Mesendoderm (in vitro differentiated cells): Measurements from ENCODE around the gene KLHL29.

Experiments used
- DNase-seq: peaks from one replicate; pipeline ENCODE4 v3.0.0; 2013
- H2AK5ac ChIP-seq: 2 replicates; pipeline ENCODE4 v1.6.1; 2013; ENCODE audit warnings: low read length, inconsistent platforms
- H2BK120ac ChIP-seq: 2 replicates; pipeline ENCODE4 v1.6.1; 2013; ENCODE audit warnings: low read depth, mild to moderate bottlenecking, low read length, moderate library complexity, mixed read lengths
- H2BK15ac ChIP-seq: replicated peaks from 2 replicates; pipeline ENCODE4 v1.6.1; 2013; ENCODE audit warnings: low read depth, mild to moderate bottlenecking, moderate library complexity
- H2BK5ac ChIP-seq: 2 replicates; pipeline ENCODE4 v1.6.1; 2013; ENCODE audit warnings: low read length, inconsistent platforms
- H3K18ac ChIP-seq: 2 replicates; pipeline ENCODE4 v1.6.1; 2013; ENCODE audit warnings: mild to moderate bottlenecking, low read length, mixed read lengths
- H3K23ac ChIP-seq: one replicate; pipeline ENCODE4 v1.6.1; 2013; ENCODE audit warnings: low read length
- H3K27ac ChIP-seq: 2 replicates; pipeline ENCODE4 v1.5.1; 2013; ENCODE audit warnings: low read depth, mild to moderate bottlenecking, inconsistent platforms, low read length, moderate library complexity
- H3K27me3 ChIP-seq: 2 replicates; pipeline ENCODE4 v1.6.1; 2013; ENCODE audit warnings: low read length, control low read depth, mild to moderate bottlenecking, inconsistent platforms; ENCODE audit not compliant: insufficient read depth, poor library complexity
- H3K36me3 ChIP-seq: 2 replicates; pipeline ENCODE4 v1.6.1; 2013; ENCODE audit warnings: low read length, inconsistent platforms; ENCODE audit not compliant: control insufficient read depth, insufficient read depth
- H3K4ac ChIP-seq: one replicate; pipeline ENCODE4 v1.6.1; 2013; ENCODE audit warnings: low read depth, mild to moderate bottlenecking, low read length, moderate library complexity
- H3K4me1 ChIP-seq: 2 replicates; pipeline ENCODE4 v1.6.1; 2013; ENCODE audit warnings: low read depth, low read length, inconsistent platforms; ENCODE audit not compliant: control insufficient read depth
- H3K4me2 ChIP-seq: 2 replicates; pipeline ENCODE4 v1.6.1; 2013; ENCODE audit warnings: low read length
- H3K4me3 ChIP-seq: 2 replicates; pipeline ENCODE4 v1.5.1; 2013; ENCODE audit warnings: mild to moderate bottlenecking, low read length
- H3K56ac ChIP-seq: one replicate; pipeline ENCODE4 v1.6.1; 2013; ENCODE audit warnings: low read length
- H3K79me1 ChIP-seq: 2 replicates; pipeline ENCODE4 v1.6.1; 2013; ENCODE audit warnings: low read length, inconsistent platforms
- H3K79me2 ChIP-seq: 2 replicates; pipeline ENCODE4 v1.6.1; 2013; ENCODE audit warnings: mild to moderate bottlenecking, low read length; ENCODE audit not compliant: control insufficient read depth, insufficient read depth
- H3K9ac ChIP-seq: 2 replicates; pipeline ENCODE4 v1.6.1; 2013; ENCODE audit warnings: low read length, inconsistent platforms
- H4K5ac ChIP-seq: one replicate; pipeline ENCODE4 v1.6.1; 2013; ENCODE audit warnings: low read length
- H4K8ac ChIP-seq: one replicate; pipeline ENCODE4 v1.6.1; 2013; ENCODE audit warnings: low read depth, mild to moderate bottlenecking, control low read depth, low read length, moderate library complexity
- WGBS: extraction: QIAGEN DNeasy Blood & Tissue Kit; methylation state at CpG from one replicate; pipeline ENCODE4 v1.1.7; 2013; ENCODE audit warnings: low lambda C conversion rate, missing lambda C conversion rate; ENCODE audit not compliant: insufficient coverage; ENCODE audit errors: extremely low coverage; 5-methylcytosine and 5-hydroxymethylcytosine counted together

The KLHL29 gene

GRCh38 chr2:23561544-23561943 lies 176.6 kb downstream of the KLHL29 start:
- Histone ChIP-seq H4K5ac (no peak overlapping the region), H3K27ac (no peak overlapping the region), H3K36me3 (no peaks in the 10 kb centered on the region), H2BK15ac (no peak overlapping the region), H3K23ac (no peak overlapping the region), H2AK5ac (no peak overlapping the region), H3K79me1 (no peaks in the 10 kb centered on the region), H3K9ac (no peak overlapping the region), H3K4me2 (no peak overlapping the region), H3K56ac (no peak overlapping the region), H3K79me2 (no peaks in the 10 kb centered on the region), H2BK120ac (no peak overlapping the region), H3K4ac (no peak overlapping the region), H3K27me3 (no peaks in the 10 kb centered on the region), H2BK5ac (no peak overlapping the region), H3K18ac (no peak overlapping the region), H4K8ac (no peak overlapping the region), H3K4me3 (no peak overlapping the region), H3K4me1 (no peaks in the 10 kb centered on the region)
- no peak for DNase-seq
- WGBS, result no CpG with 5 or more reads among the region's 9 CpGs

GRCh38 chr2:23562143-23562542 lies 177.2 kb downstream of the KLHL29 start:
- H3K36me3 ChIP-seq, result no peaks in the 10 kb centered on the region
- H2BK5ac ChIP-seq, result no peak overlapping the region
- no peaks in the 10 kb centered on the region for H3K4me1 ChIP-seq
- no peak overlapping the region for H3K4me2 ChIP-seq
- no peak overlapping the region for H4K5ac ChIP-seq
- H4K8ac ChIP-seq, result no peak overlapping the region
- no peaks in the 10 kb centered on the region for H3K27me3 ChIP-seq
- H3K56ac ChIP-seq, result no peak overlapping the region
- H3K23ac ChIP-seq, result no peak overlapping the region
- WGBS, result no CpG with 5 or more reads among the region's 30 CpGs
- H3K4ac ChIP-seq, result no peak overlapping the region
- no peak overlapping the region for H3K27ac ChIP-seq
- H2BK120ac ChIP-seq, result no peak overlapping the region
- H3K79me1 ChIP-seq, result no peaks in the 10 kb centered on the region
- no peak overlapping the region for H3K4me3 ChIP-seq
- H2AK5ac ChIP-seq, result no peak overlapping the region
- H3K18ac ChIP-seq, result no peak overlapping the region
- H3K9ac ChIP-seq, result no peak overlapping the region
- no peak overlapping the region for H2BK15ac ChIP-seq
- no peaks in the 10 kb centered on the region for H3K79me2 ChIP-seq
- no peak for DNase-seq

- Histone ChIP-seq H2BK15ac (no peak overlapping the region), H2AK5ac (no peak overlapping the region), H3K27me3 (no peaks in the 10 kb centered on the region), H3K4me2 (no peak overlapping the region), H3K79me2 (no peaks in the 10 kb centered on the region), H3K27ac (no peak overlapping the region), H3K4ac (no peak overlapping the region), H2BK5ac (no peak overlapping the region), H3K4me1 (no peaks in the 10 kb centered on the region), H3K79me1 (no peaks in the 10 kb centered on the region), H3K9ac (no peak overlapping the region), H3K23ac (no peak overlapping the region), H3K18ac (no peak overlapping the region), H3K56ac (no peak overlapping the region), H4K5ac (no peak overlapping the region), H4K8ac (no peak overlapping the region), H3K36me3 (no peaks in the 10 kb centered on the region), H3K4me3 (no peak overlapping the region), H2BK120ac (no peak overlapping the region)
- no CpG with 5 or more reads among the region's 10 CpGs for WGBS
- no peak for DNase-seq
These were observed 178.2 kb downstream of the KLHL29 start for GRCh38 chr2:23563151-23563550.

- no peak overlapping the region for H3K18ac ChIP-seq
- no peaks in the 10 kb centered on the region for H3K79me1 ChIP-seq
- no peak overlapping the region for H4K8ac ChIP-seq
- H2AK5ac ChIP-seq, result no peak overlapping the region
- no peak overlapping the region for H3K9ac ChIP-seq
- H2BK15ac ChIP-seq, result no peak overlapping the region
- H2BK120ac ChIP-seq, result no peak overlapping the region
- H3K36me3 ChIP-seq, result no peaks in the 10 kb centered on the region
- no peak overlapping the region for H3K56ac ChIP-seq
- H3K4me2 ChIP-seq, result no peak overlapping the region
- no peak overlapping the region for H2BK5ac ChIP-seq
- no peak overlapping the region for H3K27ac ChIP-seq
- H3K4me1 ChIP-seq, result no peaks in the 10 kb centered on the region
- DNase-seq, result no peak
- H3K27me3 ChIP-seq, result no peaks in the 10 kb centered on the region
- no peak overlapping the region for H3K23ac ChIP-seq
- H3K4ac ChIP-seq, result no peak overlapping the region
- no peaks in the 10 kb centered on the region for H3K79me2 ChIP-seq
- no peak overlapping the region for H4K5ac ChIP-seq
- no CpG with 5 or more reads among the region's 22 CpGs for WGBS
- no peak overlapping the region for H3K4me3 ChIP-seq
These were observed 179.0 kb downstream of the KLHL29 start for GRCh38 chr2:23563673-23564614.

GRCh38 chr2:23564615-23564960 lies 179.6 kb downstream of the KLHL29 start:
- H3K79me2 ChIP-seq, result no peaks in the 10 kb centered on the region
- no peak for DNase-seq
- no peaks in the 10 kb centered on the region for H3K27me3 ChIP-seq
- H3K79me1 ChIP-seq, result no peaks in the 10 kb centered on the region
- no peak overlapping the region for H4K8ac ChIP-seq
- no peak overlapping the region for H2BK5ac ChIP-seq
- no peak overlapping the region for H3K56ac ChIP-seq
- H4K5ac ChIP-seq, result no peak overlapping the region
- H3K23ac ChIP-seq, result no peak overlapping the region
- H3K4ac ChIP-seq, result no peak overlapping the region
- H3K27ac ChIP-seq, result no peak overlapping the region
- no peak overlapping the region for H2BK120ac ChIP-seq
- no peak overlapping the region for H3K9ac ChIP-seq
- no peaks in the 10 kb centered on the region for H3K36me3 ChIP-seq
- no CpG with 5 or more reads among the region's 8 CpGs for WGBS
- H2BK15ac ChIP-seq, result no peak overlapping the region
- no peak overlapping the region for H3K4me3 ChIP-seq
- H3K4me1 ChIP-seq, result no peaks in the 10 kb centered on the region
- no peak overlapping the region for H3K4me2 ChIP-seq
- H2AK5ac ChIP-seq, result no peak overlapping the region
- no peak overlapping the region for H3K18ac ChIP-seq

- Histone ChIP-seq H3K4me2 (no peak overlapping the region), H2AK5ac (no peak overlapping the region), H2BK15ac (no peak overlapping the region), H2BK120ac (no peak overlapping the region), H3K56ac (no peak overlapping the region), H3K36me3 (no peaks in the 10 kb centered on the region), H3K79me1 (no peaks in the 10 kb centered on the region), H3K27ac (no peak overlapping the region), H3K9ac (no peak overlapping the region), H2BK5ac (no peak overlapping the region), H4K8ac (no peak overlapping the region), H3K79me2 (no peaks in the 10 kb centered on the region), H3K4me3 (no peak overlapping the region), H4K5ac (no peak overlapping the region), H3K23ac (no peak overlapping the region), H3K4me1 (no peaks in the 10 kb centered on the region), H3K4ac (no peak overlapping the region), H3K18ac (no peak overlapping the region), H3K27me3 (no peaks in the 10 kb centered on the region)
- no peak for DNase-seq
- no CpG with 5 or more reads among the region's 9 CpGs for WGBS
These were observed 180.4 kb downstream of the KLHL29 start for GRCh38 chr2:23565374-23565773.
